Nasal cavity respiratory epithelium epithelial cell of viscerocranial mucosa (primary cell): Measurements from ENCODE around the gene PWWP2B. TPM values are rescaled to one million over a fixed set of nuclear protein-coding genes. Genes with fewer than 3 reads are reported as not detected.

Experiments
- total RNA-seq: library from RNA; depleted of rRNA; stranded (reverse); fragments of >200 nt; gene quantifications from 2 replicates; pipeline ENCODE4 v1.2.3, GENCODE V29; 2014

Gene PWWP2B
- total RNA-seq: 42.7 and 43.1 TPM in 2 replicates

GRCh38 chr10:132397036-132397541, at the start of gene PWWP2B:
PWWP2B (plus strand) TSS chr10:132397200; CDS start chr10:132397227, 27 bp downstream.

Other genes with a start within 250 kb of the PWWP2B start
- gene DPYSL4, start 210.3 kb upstream of the PWWP2B start, total RNA-seq: 11.7 TPM in 1 of 2 replicates, not detected in the other
- gene STK32C, start 89.2 kb upstream of the PWWP2B start, total RNA-seq: 7.2 and 11.6 TPM in 2 replicates
- 4.1 and 6.5 TPM in 2 replicates for gene LRRC27, start 65.0 kb upstream of the PWWP2B start, total RNA-seq
- gene INPP5A, start 140.6 kb downstream of the PWWP2B start, total RNA-seq: 15.9 and 20.5 TPM in 2 replicates